Coronary artery (tissue), 2 donors: ENCODE results near the gene UST.

Experiments
- DNase-seq: peaks from one replicate; pipeline ENCODE4 v3.0.0-alpha.2; 2017; ENCODE audit warnings: low spot score
- H3K27ac ChIP-seq, 2 donors: fragments of 200-600 bp; sonication (generic); one replicate each; pipeline ENCODE4 v1.5.1; 2016 to 2019
- H3K4me3 ChIP-seq: fragments of 200-600 bp; sonication (generic); 2 replicates; pipeline ENCODE4 v1.5.1; 2016; ENCODE audit warnings: mild to moderate bottlenecking, moderate library complexity
- CTCF ChIP-seq: fragments of 200-600 bp; sonication (generic); IDR thresholded peaks from one replicate; pipeline ENCODE4 v1.5.1; 2019; ENCODE audit warnings: antibody characterized with exemption

UST gene

GRCh38 chr6:148703900-148704299 lies 42.9 kb upstream of the UST start:
- Histone ChIP-seq H3K27ac (no peak overlapping the region), H3K4me3 (no peak overlapping the region)
- no peak for TF ChIP-seq CTCF
- DNase-seq = no peak

GRCh38 chr6:148704400-148705246 lies 42.2 kb upstream of the UST start:
- no peak overlapping the region for H3K4me3 ChIP-seq
- H3K27ac ChIP-seq = no peak overlapping the region
- DNase-seq = no peak
- no peak for TF ChIP-seq CTCF

- DNase-seq = no peak
- TF ChIP-seq CTCF = no peak
- no peak overlapping the region for H3K27ac ChIP-seq
- H3K4me3 ChIP-seq = no peak overlapping the region
Measured at GRCh38 chr6:148708707-148709106, 38.1 kb upstream of the UST start.

GRCh38 chr6:148709577-148709976 lies 37.3 kb upstream of the UST start:
- H3K27ac ChIP-seq = no peak overlapping the region
- TF ChIP-seq CTCF = no peak
- H3K4me3 ChIP-seq = no peak overlapping the region
- no peak for DNase-seq

- no peak for TF ChIP-seq CTCF
- DNase-seq = no peak
- H3K27ac ChIP-seq = no peak overlapping the region
- no peak overlapping the region for H3K4me3 ChIP-seq
Measured at GRCh38 chr6:148711833-148712654, 34.8 kb upstream of the UST start.

- no peak overlapping the region for H3K4me3 ChIP-seq
- no peak for DNase-seq
- no peak for TF ChIP-seq CTCF
- H3K27ac ChIP-seq = no peak overlapping the region
Measured at GRCh38 chr6:148713033-148713738, 33.6 kb upstream of the UST start.
